HCT116 (cell line): Measurements from ENCODE around the gene DOK7.

Experiments
- ATF3 ChIP-seq: IDR thresholded peaks from 2 replicates; pipeline ENCODE4 v1.6.1; 2012
- ELF1 ChIP-seq: IDR thresholded peaks from 2 replicates; pipeline ENCODE4 v1.6.1; 2012; ENCODE audit warnings: low read depth, borderline replicate concordance
- POLR2A ChIP-seq: IDR thresholded peaks from 2 replicates; pipeline ENCODE4 v1.7.0; 2011; ENCODE audit warnings: borderline replicate concordance; ENCODE audit not compliant: insufficient read depth, insufficient read length; ENCODE audit errors: extremely low read depth
- YY1 ChIP-seq: IDR thresholded peaks from 2 replicates; pipeline ENCODE4 v1.6.1; 2011; ENCODE audit warnings: low read length, low read depth, moderate library complexity, mild to moderate bottlenecking; ENCODE audit not compliant: insufficient replicate concordance; ENCODE audit errors: extremely low read depth
- TF ChIP-seq, protein P1 (sequence below), 3 experiments: fragments of 200-600 bp in 1 of 3; sonication (generic) in 1 of 3; IDR thresholded peaks in 2 of 3; conservative IDR thresholded peaks in 1 of 3; 2 replicates each; pipeline ENCODE4 v1.5.1; 2012 to 2017; ENCODE audit warnings: low read depth in 2 of 3, low read length in 2 of 3, antibody characterized with exemption in 1 of 3, borderline replicate concordance in 1 of 3, control low read depth in 1 of 3, mild to moderate bottlenecking in 1 of 3, mixed read lengths in 1 of 3, mixed run types in 1 of 3, moderate library complexity in 1 of 3; ENCODE audit not compliant: insufficient read depth in 1 of 3

DNA sequence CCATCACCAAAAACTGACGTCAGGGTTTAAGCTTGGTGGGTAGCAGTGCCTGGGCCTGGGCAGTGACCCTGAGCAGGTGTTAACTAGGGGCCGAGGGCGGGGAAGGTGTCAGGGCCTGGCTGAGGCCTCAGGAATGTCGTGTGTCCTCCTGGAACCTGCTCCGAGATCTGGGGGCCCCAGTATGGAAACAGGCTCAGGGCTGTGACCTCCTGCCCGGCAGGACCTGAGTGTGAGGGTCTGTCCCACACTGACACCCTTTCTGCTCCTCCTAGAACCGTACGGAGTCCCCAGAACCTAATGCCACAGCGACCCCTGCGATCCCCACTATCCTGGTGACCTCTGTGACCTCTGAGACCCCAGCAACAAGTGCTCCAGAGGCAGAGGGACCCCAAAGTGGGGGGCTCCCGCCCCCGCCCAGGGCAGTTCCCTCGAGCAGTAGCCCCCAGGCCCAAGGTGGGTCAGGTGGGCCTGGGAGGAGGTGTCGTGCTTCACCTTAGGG lies 20.6 kb upstream of the DOK7 start:
- TF ChIP-seq, protein P1, sequence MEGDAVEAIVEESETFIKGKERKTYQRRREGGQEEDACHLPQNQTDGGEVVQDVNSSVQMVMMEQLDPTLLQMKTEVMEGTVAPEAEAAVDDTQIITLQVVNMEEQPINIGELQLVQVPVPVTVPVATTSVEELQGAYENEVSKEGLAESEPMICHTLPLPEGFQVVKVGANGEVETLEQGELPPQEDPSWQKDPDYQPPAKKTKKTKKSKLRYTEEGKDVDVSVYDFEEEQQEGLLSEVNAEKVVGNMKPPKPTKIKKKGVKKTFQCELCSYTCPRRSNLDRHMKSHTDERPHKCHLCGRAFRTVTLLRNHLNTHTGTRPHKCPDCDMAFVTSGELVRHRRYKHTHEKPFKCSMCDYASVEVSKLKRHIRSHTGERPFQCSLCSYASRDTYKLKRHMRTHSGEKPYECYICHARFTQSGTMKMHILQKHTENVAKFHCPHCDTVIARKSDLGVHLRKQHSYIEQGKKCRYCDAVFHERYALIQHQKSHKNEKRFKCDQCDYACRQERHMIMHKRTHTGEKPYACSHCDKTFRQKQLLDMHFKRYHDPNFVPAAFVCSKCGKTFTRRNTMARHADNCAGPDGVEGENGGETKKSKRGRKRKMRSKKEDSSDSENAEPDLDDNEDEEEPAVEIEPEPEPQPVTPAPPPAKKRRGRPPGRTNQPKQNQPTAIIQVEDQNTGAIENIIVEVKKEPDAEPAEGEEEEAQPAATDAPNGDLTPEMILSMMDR (IDR thresholded peaks at IDR 0.05 in 2 of 3, conservative IDR thresholded peaks at IDR 0.05 in 1 of 3; ENCODE audit: borderline replicate concordance in 1 of 3, insufficient read depth in 1 of 3, low read depth in 2 of 3, low read length in 2 of 3), result no peak
- TF ChIP-seq ATF3, result no peak
- TF ChIP-seq POLR2A, result no peak
- TF ChIP-seq ELF1, result no peak
- no peak for TF ChIP-seq YY1
